VCaP (cell line): ENCODE data around the gene RHBDD1.

Source experiments
- H3K27ac ChIP-seq: fragments of 450-650 bp; 2 replicates; pipeline ENCODE4 v1.5.1; 2017
- TF ChIP-seq, protein P1 (sequence below): fragments of 450-650 bp; conservative IDR thresholded peaks from 2 replicates; pipeline ENCODE4 v1.5.1; 2017; ENCODE audit warnings: mild to moderate bottlenecking, moderate library complexity

RHBDD1 gene

DNA sequence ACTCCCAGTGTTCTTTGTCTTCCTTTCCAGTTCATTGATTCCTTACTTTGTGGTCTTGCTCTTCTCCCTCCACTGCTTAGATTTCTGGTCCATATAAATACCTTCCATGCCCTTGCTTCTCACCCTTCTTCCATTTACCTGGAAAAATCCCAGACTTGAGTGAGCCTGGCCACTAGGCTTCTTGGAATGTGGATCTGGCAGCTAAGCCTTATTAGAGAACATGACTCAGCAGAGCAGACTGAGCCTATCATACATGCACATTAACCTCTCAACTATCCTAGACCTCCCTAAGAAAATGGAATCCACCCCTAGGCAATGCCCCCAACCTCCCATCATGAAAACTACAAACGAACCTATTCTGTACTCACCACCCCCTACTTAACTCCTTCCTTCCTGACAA, 127.7 kb downstream of the RHBDD1 start:
- TF ChIP-seq, protein P1, sequence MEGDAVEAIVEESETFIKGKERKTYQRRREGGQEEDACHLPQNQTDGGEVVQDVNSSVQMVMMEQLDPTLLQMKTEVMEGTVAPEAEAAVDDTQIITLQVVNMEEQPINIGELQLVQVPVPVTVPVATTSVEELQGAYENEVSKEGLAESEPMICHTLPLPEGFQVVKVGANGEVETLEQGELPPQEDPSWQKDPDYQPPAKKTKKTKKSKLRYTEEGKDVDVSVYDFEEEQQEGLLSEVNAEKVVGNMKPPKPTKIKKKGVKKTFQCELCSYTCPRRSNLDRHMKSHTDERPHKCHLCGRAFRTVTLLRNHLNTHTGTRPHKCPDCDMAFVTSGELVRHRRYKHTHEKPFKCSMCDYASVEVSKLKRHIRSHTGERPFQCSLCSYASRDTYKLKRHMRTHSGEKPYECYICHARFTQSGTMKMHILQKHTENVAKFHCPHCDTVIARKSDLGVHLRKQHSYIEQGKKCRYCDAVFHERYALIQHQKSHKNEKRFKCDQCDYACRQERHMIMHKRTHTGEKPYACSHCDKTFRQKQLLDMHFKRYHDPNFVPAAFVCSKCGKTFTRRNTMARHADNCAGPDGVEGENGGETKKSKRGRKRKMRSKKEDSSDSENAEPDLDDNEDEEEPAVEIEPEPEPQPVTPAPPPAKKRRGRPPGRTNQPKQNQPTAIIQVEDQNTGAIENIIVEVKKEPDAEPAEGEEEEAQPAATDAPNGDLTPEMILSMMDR = no peak
- H3K27ac ChIP-seq = no peak overlapping the region

GRCh38 chr2:226965376-226965775, 129.5 kb downstream of the RHBDD1 start:
- TF ChIP-seq, protein P1 = no peak
- H3K27ac ChIP-seq = no peak overlapping the region

DNA sequence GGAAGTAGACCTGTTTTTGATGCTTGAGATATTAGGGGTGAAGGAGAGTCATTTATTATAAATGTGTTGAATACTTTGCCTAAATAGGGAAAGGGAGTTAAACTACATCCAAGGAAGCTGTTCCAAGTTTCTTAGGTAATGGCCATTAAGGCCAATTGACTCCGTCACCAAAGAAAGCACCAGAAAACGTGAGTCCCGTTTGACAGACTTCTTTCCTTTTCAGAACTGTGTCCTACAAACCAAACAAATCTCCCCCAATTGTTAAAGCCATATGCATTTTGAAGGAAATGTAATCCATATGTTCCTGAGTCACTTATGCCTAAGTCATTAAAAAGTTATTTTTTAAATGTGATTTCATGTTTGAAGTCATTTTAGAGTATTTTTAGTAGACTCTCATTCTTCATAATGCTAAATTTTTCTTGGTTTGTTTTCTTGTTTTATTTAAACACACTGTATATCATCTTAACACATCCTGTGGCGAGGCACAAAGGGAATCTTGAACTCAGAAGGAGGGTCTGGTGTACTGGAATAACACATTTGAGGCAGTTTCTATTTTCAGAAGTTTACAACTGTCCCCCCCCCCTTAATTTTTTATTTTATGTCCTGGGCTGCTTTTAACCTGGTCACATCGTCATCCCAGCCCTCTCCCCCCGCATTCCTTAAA, 133.7 kb downstream of the RHBDD1 start:
- TF ChIP-seq, protein P1 = no peak
- no peak overlapping the region for H3K27ac ChIP-seq

GRCh38 chr2:226970362-226970761, 134.5 kb downstream of the RHBDD1 start:
- TF ChIP-seq, protein P1 = no peak
- H3K27ac ChIP-seq = no peak overlapping the region

DNA sequence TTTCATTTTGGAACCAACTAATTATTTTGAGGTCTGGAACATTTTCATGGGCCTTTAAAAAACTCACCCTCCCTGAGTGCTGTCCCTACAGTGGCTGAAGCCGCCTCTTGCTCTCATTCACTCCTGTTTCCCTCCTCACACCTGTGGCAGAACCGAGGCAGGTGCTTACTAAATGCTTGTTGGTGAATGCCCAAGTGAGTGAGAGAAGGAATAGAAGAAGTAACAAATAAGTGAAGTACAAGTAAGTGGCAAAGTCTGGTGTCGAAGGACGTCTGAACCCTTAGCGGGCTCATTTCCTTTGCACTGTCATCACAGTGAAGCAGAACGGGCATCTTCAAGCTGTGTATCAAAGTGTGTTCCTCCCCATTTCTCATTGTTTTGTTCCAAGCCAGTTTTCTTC, 135.2 kb downstream of the RHBDD1 start:
- TF ChIP-seq, protein P1 = no peak
- H3K27ac ChIP-seq = no peak overlapping the region

DNA sequence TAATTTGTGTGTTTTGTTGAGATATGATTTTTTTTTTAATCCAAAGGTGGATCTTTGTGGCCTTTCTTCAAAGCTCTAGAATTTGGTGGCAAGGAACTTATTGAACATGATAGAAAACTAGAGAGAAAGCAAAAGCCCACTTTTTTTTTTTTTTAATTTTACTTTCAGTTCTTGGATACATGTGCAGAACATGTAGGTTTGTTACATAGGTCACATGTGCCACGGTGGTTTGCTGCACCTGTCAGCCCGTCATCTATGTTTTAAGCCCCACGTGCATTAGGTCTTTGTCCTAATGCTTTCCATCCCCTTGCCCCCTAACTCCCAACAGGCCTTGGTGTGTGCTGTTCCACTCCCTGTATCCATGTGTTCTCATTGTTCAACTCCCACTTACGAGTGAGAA, 135.9 kb downstream of the RHBDD1 start:
- H3K27ac ChIP-seq = no peak overlapping the region

DNA sequence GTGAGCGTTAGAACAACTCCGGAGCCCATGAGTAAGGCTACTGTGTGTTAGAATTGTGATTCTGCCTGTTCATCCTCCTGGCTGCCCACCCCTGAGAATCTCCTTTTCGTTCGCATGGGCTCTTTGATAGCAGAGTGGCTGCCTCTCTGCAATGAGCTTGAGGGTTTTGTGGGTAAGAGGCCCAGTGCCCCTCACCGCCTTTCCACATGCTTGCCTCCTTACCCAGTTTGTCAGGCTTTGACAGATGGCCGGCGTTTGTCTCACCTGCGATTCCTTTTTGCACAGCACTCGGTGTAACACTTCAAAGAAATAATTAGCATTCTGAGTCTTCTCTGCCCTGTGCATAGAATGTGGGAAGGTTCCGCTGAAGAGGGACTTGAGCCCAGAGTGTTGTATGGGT, 138.0 kb downstream of the RHBDD1 start:
- no peak overlapping the region for H3K27ac ChIP-seq
- TF ChIP-seq, protein P1 = no peak

More for the DNA sequence above, 135.9 kb downstream of the RHBDD1 start:
- TF ChIP-seq, protein P1 = no peak
